Osteoblast (primary cell): ENCODE results near the gene MFAP1. TPM values are rescaled to one million over a fixed set of nuclear protein-coding genes. Genes with fewer than 3 reads are reported as not detected.

ENCODE experiments used
- DNase-seq: peaks from one replicate; pipeline ENCODE4 v3.0.0; 2011; ENCODE audit warnings: low spot score, mixed read lengths; ENCODE audit not compliant: insufficient read length; ENCODE audit errors: missing footprints
- H2AFZ ChIP-seq: 2 replicates; pipeline ENCODE4 v1.6.0; 2011; ENCODE audit warnings: mild to moderate bottlenecking, low read length
- H3K27ac ChIP-seq: 2 replicates; pipeline ENCODE4 v1.5.1; 2011; ENCODE audit warnings: mild to moderate bottlenecking, low read depth, low read length, moderate library complexity
- H3K27me3 ChIP-seq: 2 replicates; pipeline ENCODE4 v1.6.0; 2012; ENCODE audit warnings: mild to moderate bottlenecking, control low read depth, inconsistent platforms, low read length, moderate library complexity; ENCODE audit not compliant: insufficient read depth
- H3K36me3 ChIP-seq: 2 replicates; pipeline ENCODE4 v1.5.1; 2011; ENCODE audit warnings: mild to moderate bottlenecking, low read length, control low read depth, moderate library complexity; ENCODE audit not compliant: insufficient read depth
- H3K4me1 ChIP-seq: 2 replicates; pipeline ENCODE4 v1.5.1; 2011; ENCODE audit warnings: mild to moderate bottlenecking, low read length, control low read depth, moderate library complexity; ENCODE audit not compliant: insufficient read depth
- H3K4me2 ChIP-seq: 2 replicates; pipeline ENCODE4 v1.6.0; 2011; ENCODE audit warnings: mild to moderate bottlenecking, low read length; ENCODE audit not compliant: insufficient read depth
- H3K4me3 ChIP-seq: fragments of 200-600 bp; sonication (generic); 3 replicates; pipeline ENCODE4 v1.5.1; 2012; ENCODE audit warnings: mild to moderate bottlenecking, low read length, inconsistent platforms; ENCODE audit not compliant: insufficient read depth
- H3K79me2 ChIP-seq: 2 replicates; pipeline ENCODE4 v1.6.0; 2012; ENCODE audit warnings: mild to moderate bottlenecking, low read length, control low read depth, inconsistent platforms; ENCODE audit not compliant: insufficient read depth
- H3K9me3 ChIP-seq: 2 replicates; pipeline ENCODE4 v1.5.1; 2011; ENCODE audit warnings: low read depth, low read length, control low read depth
- H4K20me1 ChIP-seq: 2 replicates; pipeline ENCODE4 v1.6.0; 2012; ENCODE audit warnings: mild to moderate bottlenecking, low read length, control low read depth; ENCODE audit not compliant: insufficient read depth
- total RNA-seq: library from RNA; depleted of rRNA; stranded (reverse); fragments of >200 nt; gene quantifications from 2 replicates; pipeline ENCODE4 v1.2.3, GENCODE V29; 2012
- TF ChIP-seq, protein P1 (sequence below): IDR thresholded peaks from 2 replicates; pipeline ENCODE4 v1.5.1; 2011; ENCODE audit warnings: mild to moderate bottlenecking, low read depth, low read length, moderate library complexity; ENCODE audit errors: extremely low read depth

Gene MFAP1
- total RNA-seq, 1 donor: 16.6 TPM

- peaks cover 54% of the 10 kb centered on the region for H3K36me3 ChIP-seq
- peaks cover 15% of the 10 kb centered on the region for H4K20me1 ChIP-seq
- no peaks in the 10 kb centered on the region for H3K27me3 ChIP-seq
- no peaks in the 10 kb centered on the region for H3K79me2 ChIP-seq
- TF ChIP-seq, protein P1, sequence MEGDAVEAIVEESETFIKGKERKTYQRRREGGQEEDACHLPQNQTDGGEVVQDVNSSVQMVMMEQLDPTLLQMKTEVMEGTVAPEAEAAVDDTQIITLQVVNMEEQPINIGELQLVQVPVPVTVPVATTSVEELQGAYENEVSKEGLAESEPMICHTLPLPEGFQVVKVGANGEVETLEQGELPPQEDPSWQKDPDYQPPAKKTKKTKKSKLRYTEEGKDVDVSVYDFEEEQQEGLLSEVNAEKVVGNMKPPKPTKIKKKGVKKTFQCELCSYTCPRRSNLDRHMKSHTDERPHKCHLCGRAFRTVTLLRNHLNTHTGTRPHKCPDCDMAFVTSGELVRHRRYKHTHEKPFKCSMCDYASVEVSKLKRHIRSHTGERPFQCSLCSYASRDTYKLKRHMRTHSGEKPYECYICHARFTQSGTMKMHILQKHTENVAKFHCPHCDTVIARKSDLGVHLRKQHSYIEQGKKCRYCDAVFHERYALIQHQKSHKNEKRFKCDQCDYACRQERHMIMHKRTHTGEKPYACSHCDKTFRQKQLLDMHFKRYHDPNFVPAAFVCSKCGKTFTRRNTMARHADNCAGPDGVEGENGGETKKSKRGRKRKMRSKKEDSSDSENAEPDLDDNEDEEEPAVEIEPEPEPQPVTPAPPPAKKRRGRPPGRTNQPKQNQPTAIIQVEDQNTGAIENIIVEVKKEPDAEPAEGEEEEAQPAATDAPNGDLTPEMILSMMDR: no peak
- DNase-seq: no peak
- H3K9me3 ChIP-seq: no peaks in the 10 kb centered on the region
- H3K27ac ChIP-seq: no peak overlapping the region
- no peak overlapping the region for H3K4me2 ChIP-seq
- H2AFZ ChIP-seq: no peak overlapping the region
- no peak overlapping the region for H3K4me3 ChIP-seq
- peaks cover 8% of the 10 kb centered on the region for H3K4me1 ChIP-seq
Observed at GRCh38 chr15:43774062-43774461, 50.4 kb downstream of the MFAP1 start.

- no peak overlapping the region for H3K4me2 ChIP-seq
- peaks cover 68% of the 10 kb centered on the region for H3K36me3 ChIP-seq
- no peaks in the 10 kb centered on the region for H3K79me2 ChIP-seq
- no peaks in the 10 kb centered on the region for H3K9me3 ChIP-seq
- TF ChIP-seq, protein P1: no peak
- no peak overlapping the region for H2AFZ ChIP-seq
- peaks cover 6% of the 10 kb centered on the region for H3K4me1 ChIP-seq
- H3K27me3 ChIP-seq: no peaks in the 10 kb centered on the region
- DNase-seq: no peak
- peaks cover 17% of the 10 kb centered on the region for H4K20me1 ChIP-seq
- no peak overlapping the region for H3K27ac ChIP-seq
- no peak overlapping the region for H3K4me3 ChIP-seq
Observed at GRCh38 chr15:43772624-43773023, 51.9 kb downstream of the MFAP1 start.

DNA sequence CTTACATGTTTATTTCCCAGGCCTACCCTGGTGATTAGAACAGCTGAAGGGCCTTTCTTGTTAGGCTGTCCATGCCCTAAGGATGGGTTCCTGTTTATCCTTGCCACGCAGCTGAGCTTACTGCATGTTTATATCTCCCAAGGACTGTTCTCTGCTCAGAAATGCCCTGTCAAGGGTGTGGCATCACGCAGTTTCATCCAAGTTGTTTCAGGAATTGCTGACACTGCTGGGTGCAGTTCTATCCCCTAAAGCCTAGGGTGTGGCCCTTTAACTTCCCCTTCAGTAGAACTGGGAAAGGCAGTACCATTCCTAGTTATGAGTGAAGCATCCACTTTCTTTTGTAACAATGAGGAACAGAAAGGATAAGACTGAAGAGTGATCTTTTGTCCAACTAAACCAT lies 52.7 kb downstream of the MFAP1 start:
- H4K20me1 ChIP-seq: peaks cover 17% of the 10 kb centered on the region

GRCh38 chr15:43769584-43770228 lies 54.8 kb downstream of the MFAP1 start:
- Histone ChIP-seq H4K20me1 (peaks cover 13% of the 10 kb centered on the region), H3K9me3 (no peaks in the 10 kb centered on the region), H3K79me2 (no peaks in the 10 kb centered on the region), H3K36me3 (peaks cover 96% of the 10 kb centered on the region), H3K4me1 (no peaks in the 10 kb centered on the region), H2AFZ (no peak overlapping the region), H3K27ac (no peak overlapping the region), H3K4me2 (no peak overlapping the region), H3K27me3 (no peaks in the 10 kb centered on the region), H3K4me3 (no peak overlapping the region)
- TF ChIP-seq, protein P1: peak; percentile 83
- peak; percentile 90 for DNase-seq

More for the DNA sequence above, 52.7 kb downstream of the MFAP1 start:
- H3K4me3 ChIP-seq: no peak overlapping the region
- H2AFZ ChIP-seq: no peak overlapping the region
- no peak overlapping the region for H3K4me2 ChIP-seq
- H3K9me3 ChIP-seq: no peaks in the 10 kb centered on the region
- no peak overlapping the region for H3K27ac ChIP-seq
- H3K27me3 ChIP-seq: no peaks in the 10 kb centered on the region
- no peaks in the 10 kb centered on the region for H3K79me2 ChIP-seq
- H3K4me1 ChIP-seq: peaks cover 5% of the 10 kb centered on the region
- TF ChIP-seq, protein P1: no peak
- DNase-seq: no peak
- H3K36me3 ChIP-seq: peaks cover 75% of the 10 kb centered on the region
